CD8-positive, alpha-beta memory T cell (primary cell): Measurements from ENCODE around the gene VWCE. TPM values are rescaled to one million over a fixed set of nuclear protein-coding genes. Genes with fewer than 3 reads are reported as not detected.
"Not testable (repeated sequence)": the region's sequence is repeated elsewhere in the genome, so short reads cannot be mapped to it uniquely, and the experiment has no call there.

Source experiments
- CTCF ChIA-PET: fragments of 350-600 bp; sonication (Branson Sonifier 250); formaldehyde crosslinking; loops from one replicate; lab custom pipeline; 2021; ENCODE audit warnings: antibody characterized with exemption; lab: Charles Lee
- POLR2A ChIA-PET: fragments of 350-600 bp; sonication (Branson Sonifier 250); formaldehyde crosslinking; loops from one replicate; lab custom pipeline; 2021; ENCODE audit warnings: antibody characterized with exemption; lab: Charles Lee
- DNase-seq, 5 donors: peaks; one replicate each; pipeline versions ENCODE4 v3.0.0 to v3.0.0-alpha.2; 2020 to 2022; ENCODE audit warnings: mixed read lengths in 1 of 5
- H3K27ac ChIP-seq: one replicate; pipeline ENCODE4 v1.7.0; 2013; ENCODE audit warnings: low read depth, mild to moderate bottlenecking, low read length, moderate library complexity
- H3K27me3 ChIP-seq: 2 replicates; pipeline ENCODE4 v1.7.0; 2013; ENCODE audit warnings: low read length, mild to moderate bottlenecking; ENCODE audit not compliant: insufficient read depth, poor library complexity, severe bottlenecking
- H3K36me3 ChIP-seq: 2 replicates; pipeline ENCODE4 v1.7.0; 2013; ENCODE audit warnings: mild to moderate bottlenecking, low read length, moderate library complexity; ENCODE audit not compliant: insufficient read depth
- H3K4me1 ChIP-seq: 2 replicates; pipeline ENCODE4 v1.7.0; 2013; ENCODE audit warnings: mild to moderate bottlenecking, low read length, moderate library complexity; ENCODE audit not compliant: insufficient read depth
- H3K4me3 ChIP-seq: 2 replicates; pipeline ENCODE4 v1.7.0; 2013; ENCODE audit warnings: mild to moderate bottlenecking, low read length
- H3K9me3 ChIP-seq: 2 replicates; pipeline ENCODE4 v1.7.0; 2013; ENCODE audit warnings: mild to moderate bottlenecking, low read length
- H3K27ac Mint-ChIP-seq, 8 donors: one replicate each; pipeline ENCODE4 v1.8.0; 2020 to 2021; ENCODE audit warnings: mixed read lengths in 8 of 8, mild to moderate bottlenecking in 6 of 8, inconsistent platforms in 3 of 8, moderate library complexity in 3 of 8
- H3K27me3 Mint-ChIP-seq, 2 donors: one replicate each; pipeline ENCODE4 v1.8.0; 2020 to 2021; ENCODE audit warnings: mixed read lengths in 2 of 2, mild to moderate bottlenecking in 1 of 2, moderate library complexity in 1 of 2
- H3K36me3 Mint-ChIP-seq, 3 donors: one replicate each; pipeline ENCODE4 v1.8.0; 2020 to 2021; ENCODE audit warnings: mixed read lengths in 3 of 3, inconsistent platforms in 1 of 3, mild to moderate bottlenecking in 1 of 3
- H3K4me1 Mint-ChIP-seq, 3 donors: one replicate each; pipeline ENCODE4 v1.8.0; 2020 to 2021; ENCODE audit warnings: mixed read lengths in 3 of 3, inconsistent platforms in 1 of 3, mild to moderate bottlenecking in 1 of 3
- H3K4me3 Mint-ChIP-seq, 7 donors: one replicate each; pipeline ENCODE4 v1.8.0; 2020 to 2021; ENCODE audit warnings: mixed read lengths in 7 of 7, mild to moderate bottlenecking in 6 of 7, moderate library complexity in 4 of 7, inconsistent platforms in 2 of 7
- H3K9me3 Mint-ChIP-seq, 5 donors: one replicate each; pipeline ENCODE4 v1.8.0; 2020 to 2022; ENCODE audit warnings: mixed read lengths in 5 of 5, mild to moderate bottlenecking in 3 of 5, moderate library complexity in 2 of 5, inconsistent platforms in 1 of 5
- polyA plus RNA-seq: library from polyadenylated mRNA; unstranded; fragments of 300-500 nt; fragmentation: Illumina TruSeq; gene quantifications from one replicate; pipeline ENCODE4 v1.2.3, GENCODE V29; 2021
- total RNA-seq, 2 experiments: library from RNA; stranded (reverse); gene quantifications; one replicate each; pipeline ENCODE4 v1.2.3, GENCODE V29; 2021

The VWCE gene
- total and polyA plus RNA-seq, 3 experiments from 2014 or later, result 11.3 to 12.4 TPM; not detected in 1

DNA sequence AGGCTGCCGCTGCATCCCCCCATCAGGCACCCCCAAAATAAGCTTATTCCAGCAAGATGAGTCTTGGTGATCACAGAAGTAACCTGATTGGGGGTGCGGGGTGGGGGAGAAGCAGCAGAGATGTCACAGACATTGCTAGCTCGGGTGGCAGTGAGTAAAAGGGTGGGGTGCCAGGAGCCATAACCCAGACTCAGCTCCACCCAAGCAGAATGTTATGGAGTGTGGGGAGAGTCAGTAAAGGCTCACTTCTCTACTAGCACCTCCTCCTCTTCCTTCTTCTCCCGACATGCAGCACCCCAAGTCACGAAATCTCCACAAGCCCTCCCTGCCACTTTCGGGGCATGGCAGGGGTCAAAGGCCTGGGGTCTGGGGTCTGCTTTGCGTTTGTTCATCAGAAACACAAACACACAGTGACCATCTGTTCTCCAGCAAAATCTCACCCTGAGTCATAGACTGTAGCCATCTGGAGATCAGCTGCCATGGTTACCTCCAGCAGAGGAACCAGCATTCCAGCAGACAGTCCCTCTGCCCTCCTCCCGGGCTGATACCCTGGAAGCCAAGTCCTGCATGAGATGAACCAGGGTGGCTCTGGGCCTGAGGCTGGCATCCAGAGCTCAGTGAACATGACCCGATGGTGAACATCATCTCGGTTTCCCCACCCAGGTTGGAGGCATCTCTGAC, 68.5 kb downstream of the VWCE start:
- POLR2A ChIA-PET, H3K4me3 Mint-ChIP-seq, H3K27me3 Mint-ChIP-seq, H3K27ac ChIP-seq, DNase-seq, H3K4me3 ChIP-seq, H3K27me3 ChIP-seq, H3K9me3 Mint-ChIP-seq, CTCF ChIA-PET, H3K36me3 Mint-ChIP-seq, H3K9me3 ChIP-seq, H3K4me1 Mint-ChIP-seq, H3K27ac Mint-ChIP-seq, H3K36me3 ChIP-seq, H3K4me1 ChIP-seq: not testable (repeated sequence)

DNA sequence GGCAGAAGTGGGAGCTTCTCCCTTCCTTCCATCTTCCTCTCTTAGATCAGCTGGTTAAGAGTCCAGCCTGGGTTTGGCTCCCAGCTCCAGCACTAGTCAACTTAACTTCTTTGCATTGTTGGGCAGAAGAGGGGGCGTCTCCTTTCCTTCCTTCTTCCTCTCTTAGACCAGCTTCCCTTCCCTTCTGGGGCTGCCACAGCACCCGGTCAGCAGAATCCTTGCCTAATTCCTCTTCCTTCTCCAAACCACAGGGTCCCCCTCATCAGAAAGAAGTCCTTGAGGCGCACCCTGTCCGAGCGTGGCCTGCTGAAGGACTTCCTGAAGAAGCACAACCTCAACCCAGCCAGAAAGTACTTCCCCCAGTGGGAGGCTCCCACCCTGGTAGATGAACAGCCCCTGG, 72.4 kb downstream of the VWCE start:
- H3K9me3 Mint-ChIP-seq, H3K27me3 Mint-ChIP-seq, H3K4me3 ChIP-seq, H3K4me3 Mint-ChIP-seq, POLR2A ChIA-PET, H3K27ac ChIP-seq, H3K9me3 ChIP-seq, H3K36me3 Mint-ChIP-seq, DNase-seq, H3K27ac Mint-ChIP-seq, H3K4me1 ChIP-seq, H3K36me3 ChIP-seq, H3K4me1 Mint-ChIP-seq, H3K27me3 ChIP-seq, CTCF ChIA-PET: not testable (repeated sequence)

DNA sequence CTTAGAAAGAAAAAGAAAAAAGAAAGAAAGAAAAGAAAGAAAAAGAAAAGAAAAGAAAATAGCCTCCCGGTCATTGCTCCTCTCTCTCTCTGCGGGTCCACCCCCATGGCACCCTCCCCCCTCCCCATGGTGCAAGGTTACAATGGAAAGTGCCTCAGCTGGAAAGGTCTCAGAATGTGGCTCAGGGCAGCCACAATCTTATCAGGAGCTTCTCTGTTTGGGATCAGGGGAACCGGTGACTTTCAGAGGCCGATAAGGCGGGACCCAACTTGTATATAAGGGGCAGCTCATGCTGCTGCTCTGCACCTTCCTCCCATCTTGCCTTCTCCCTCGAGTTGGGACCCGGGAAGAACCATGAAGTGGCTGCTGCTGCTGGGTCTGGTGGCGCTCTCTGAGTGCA, 73.1 kb downstream of the VWCE start, which contains the start of gene PGA4:
PGA4 (plus strand) TSS at position 301 of the 400 bp plus-strand sequence; CDS start at position 355, 54 bp downstream.
- H3K27me3 Mint-ChIP-seq, H3K27ac Mint-ChIP-seq, H3K36me3 ChIP-seq, DNase-seq, H3K9me3 Mint-ChIP-seq, H3K27me3 ChIP-seq, H3K9me3 ChIP-seq, H3K27ac ChIP-seq, CTCF ChIA-PET, H3K36me3 Mint-ChIP-seq, H3K4me1 Mint-ChIP-seq, H3K4me1 ChIP-seq, H3K4me3 ChIP-seq, H3K4me3 Mint-ChIP-seq, POLR2A ChIA-PET: not testable (repeated sequence)

DNA sequence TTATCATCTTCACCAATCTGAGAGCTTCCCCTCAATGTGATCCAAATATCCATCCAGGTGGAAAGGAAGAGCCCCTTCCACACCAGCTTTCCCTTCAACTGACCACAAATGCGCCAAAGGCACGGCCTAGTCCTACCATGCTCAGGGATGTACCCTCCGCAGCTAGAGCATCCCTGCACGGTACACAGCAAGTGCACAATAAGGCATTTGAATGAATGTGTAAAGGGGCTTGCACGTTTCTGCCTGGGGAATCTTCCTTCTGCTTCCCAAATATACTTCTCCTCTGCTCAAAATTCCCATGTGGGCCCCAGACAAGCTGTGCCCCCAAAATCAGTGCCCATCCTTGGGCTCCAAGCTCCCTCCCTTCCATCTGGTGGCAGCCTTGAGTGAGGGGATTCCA, 76.1 kb downstream of the VWCE start:
- H3K27me3 Mint-ChIP-seq, H3K4me3 ChIP-seq, H3K36me3 Mint-ChIP-seq, H3K36me3 ChIP-seq, H3K9me3 ChIP-seq, DNase-seq, H3K27ac ChIP-seq, H3K9me3 Mint-ChIP-seq, H3K4me3 Mint-ChIP-seq, H3K4me1 ChIP-seq, H3K27ac Mint-ChIP-seq, POLR2A ChIA-PET, H3K27me3 ChIP-seq, H3K4me1 Mint-ChIP-seq, CTCF ChIA-PET: not testable (repeated sequence)

- H3K27me3 Mint-ChIP-seq, H3K9me3 Mint-ChIP-seq, POLR2A ChIA-PET, DNase-seq, H3K27ac ChIP-seq, H3K9me3 ChIP-seq, H3K4me3 ChIP-seq, CTCF ChIA-PET, H3K4me1 ChIP-seq, H3K36me3 ChIP-seq, H3K27ac Mint-ChIP-seq, H3K27me3 ChIP-seq, H3K4me3 Mint-ChIP-seq, H3K4me1 Mint-ChIP-seq, H3K36me3 Mint-ChIP-seq: not testable (repeated sequence)
Observed at GRCh38 chr11:61218306-61218705, 76.8 kb downstream of the VWCE start.

GRCh38 chr11:61213711-61214324, 81.3 kb downstream of the VWCE start:
- H3K4me3 ChIP-seq, H3K27me3 Mint-ChIP-seq, H3K9me3 ChIP-seq, H3K36me3 ChIP-seq, H3K4me3 Mint-ChIP-seq, CTCF ChIA-PET, H3K4me1 Mint-ChIP-seq, H3K27me3 ChIP-seq, H3K36me3 Mint-ChIP-seq, H3K27ac ChIP-seq, POLR2A ChIA-PET, H3K4me1 ChIP-seq, DNase-seq, H3K9me3 Mint-ChIP-seq, H3K27ac Mint-ChIP-seq: not testable (repeated sequence)

GRCh38 chr11:61212202-61212601, 82.9 kb downstream of the VWCE start:
- POLR2A ChIA-PET, H3K9me3 Mint-ChIP-seq, H3K27me3 ChIP-seq, H3K27ac Mint-ChIP-seq, DNase-seq, H3K4me1 ChIP-seq, CTCF ChIA-PET, H3K9me3 ChIP-seq, H3K4me3 ChIP-seq, H3K4me3 Mint-ChIP-seq, H3K36me3 ChIP-seq, H3K27me3 Mint-ChIP-seq, H3K4me1 Mint-ChIP-seq, H3K36me3 Mint-ChIP-seq, H3K27ac ChIP-seq: not testable (repeated sequence)

DNA sequence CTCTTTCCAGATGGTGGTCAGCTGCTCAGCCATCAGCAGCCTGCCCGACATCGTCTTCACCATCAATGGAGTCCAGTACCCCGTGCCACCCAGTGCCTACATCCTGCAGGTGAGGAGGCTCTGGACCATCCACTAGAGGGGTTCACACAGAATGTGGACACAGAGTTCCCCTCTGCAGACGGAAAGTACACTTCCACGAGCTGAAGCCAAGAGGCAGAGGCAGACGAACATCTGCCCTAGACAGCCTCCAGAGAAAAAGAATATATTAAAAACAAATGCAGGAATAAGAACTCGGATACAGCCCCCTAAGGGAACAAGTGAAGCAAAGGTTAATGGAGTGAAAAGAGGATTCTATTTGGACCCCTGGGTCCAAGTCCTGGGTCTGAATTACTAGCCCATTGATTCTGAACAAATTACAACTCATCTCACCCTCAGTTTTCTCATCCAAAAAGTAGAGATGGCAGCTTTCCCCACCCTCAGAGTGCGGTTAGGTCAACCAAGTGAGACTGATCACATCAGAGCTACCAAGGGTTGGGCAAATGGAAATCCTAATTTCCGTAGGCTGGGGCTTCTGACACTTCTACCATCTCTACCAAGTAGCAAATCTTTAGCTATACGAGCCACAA, 83.7 kb downstream of the VWCE start:
- POLR2A ChIA-PET, H3K27me3 Mint-ChIP-seq, H3K4me1 Mint-ChIP-seq, H3K27ac ChIP-seq, H3K27me3 ChIP-seq, H3K27ac Mint-ChIP-seq, H3K4me3 ChIP-seq, CTCF ChIA-PET, H3K36me3 ChIP-seq, H3K36me3 Mint-ChIP-seq, H3K4me3 Mint-ChIP-seq, DNase-seq, H3K9me3 ChIP-seq, H3K4me1 ChIP-seq, H3K9me3 Mint-ChIP-seq: not testable (repeated sequence)
